NB4 (cell line): ENCODE measurements around the gene DGKI.

Experiments
- CTCF ChIP-seq: IDR thresholded peaks from one replicate; pipeline ENCODE4 v1.5.1; 2012; ENCODE audit warnings: low read depth, low read length
- MAX ChIP-seq: IDR thresholded peaks from 2 replicates; pipeline ENCODE4 v1.6.1; 2011; ENCODE audit warnings: low read depth, low read length
- POLR2A ChIP-seq: IDR thresholded peaks from 2 replicates; pipeline ENCODE4 v1.6.1; 2011; ENCODE audit warnings: mild to moderate bottlenecking; ENCODE audit not compliant: insufficient read length; ENCODE audit errors: extremely low read depth

GRCh38 chr7:137838706-137839315 lies 8.0 kb downstream of the DGKI start:
- TF ChIP-seq CTCF (no peak), POLR2A (no peak), MAX (no peak)
